Upper lobe of left lung (tissue), 4 donors: ENCODE data around the gene TSPYL6.

Experiments
- EP300 ChIP-seq, 4 donors: sonication (generic); formaldehyde crosslinking; IDR thresholded peaks; one replicate each; pipeline ENCODE4 v1.5.1; 2017; ENCODE audit warnings: antibody characterized with exemption in 4 of 4, control low read depth in 2 of 4
- POLR2A ChIP-seq, 4 donors: fragments of 450-650 bp; IDR thresholded peaks; one replicate each; pipeline ENCODE4 v1.5.1; 2016 to 2017; ENCODE audit warnings: antibody characterized with exemption in 4 of 4, mild to moderate bottlenecking in 2 of 4
- POLR2AphosphoS5 ChIP-seq, 2 donors: sonication (generic); formaldehyde crosslinking; IDR thresholded peaks; one replicate each; pipeline ENCODE4 v1.5.1; 2017; ENCODE audit warnings: antibody characterized with exemption in 2 of 2
- TF ChIP-seq, protein P1 (sequence below), 6 experiments: fragments of 450-650 bp in 4 of 6; fragments of 200-600 bp in 2 of 6; sonication (generic) in 2 of 6; IDR thresholded peaks; one replicate each; pipeline ENCODE4 v1.5.1; 2016 to 2019; ENCODE audit warnings: antibody characterized with exemption in 6 of 6

GRCh38 chr2:54289917-54290316 is 33.9 kb upstream of the TSPYL6 start:
- TF ChIP-seq, protein P1, sequence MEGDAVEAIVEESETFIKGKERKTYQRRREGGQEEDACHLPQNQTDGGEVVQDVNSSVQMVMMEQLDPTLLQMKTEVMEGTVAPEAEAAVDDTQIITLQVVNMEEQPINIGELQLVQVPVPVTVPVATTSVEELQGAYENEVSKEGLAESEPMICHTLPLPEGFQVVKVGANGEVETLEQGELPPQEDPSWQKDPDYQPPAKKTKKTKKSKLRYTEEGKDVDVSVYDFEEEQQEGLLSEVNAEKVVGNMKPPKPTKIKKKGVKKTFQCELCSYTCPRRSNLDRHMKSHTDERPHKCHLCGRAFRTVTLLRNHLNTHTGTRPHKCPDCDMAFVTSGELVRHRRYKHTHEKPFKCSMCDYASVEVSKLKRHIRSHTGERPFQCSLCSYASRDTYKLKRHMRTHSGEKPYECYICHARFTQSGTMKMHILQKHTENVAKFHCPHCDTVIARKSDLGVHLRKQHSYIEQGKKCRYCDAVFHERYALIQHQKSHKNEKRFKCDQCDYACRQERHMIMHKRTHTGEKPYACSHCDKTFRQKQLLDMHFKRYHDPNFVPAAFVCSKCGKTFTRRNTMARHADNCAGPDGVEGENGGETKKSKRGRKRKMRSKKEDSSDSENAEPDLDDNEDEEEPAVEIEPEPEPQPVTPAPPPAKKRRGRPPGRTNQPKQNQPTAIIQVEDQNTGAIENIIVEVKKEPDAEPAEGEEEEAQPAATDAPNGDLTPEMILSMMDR (IDR thresholded peaks at IDR 0.05), result no peak
- TF ChIP-seq POLR2A (IDR thresholded peaks at IDR 0.05) (no peak), POLR2AphosphoS5 (IDR thresholded peaks at IDR 0.05) (no peak), EP300 (IDR thresholded peaks at IDR 0.05) (no peak)
